Smooth muscle cell of the brain vasculature (primary cell): ENCODE results near the gene HABP4.
A peak's percentile ranks its signal among the peaks of the same experiment; 100 is the strongest.

Experiments
- DNase-seq: peaks from one replicate; pipeline ENCODE4 v3.0.0-alpha.2; 2012; ENCODE audit warnings: low read depth, low spot score

Gene HABP4

GRCh38 chr9:96449845-96450612 lies at the start of gene HABP4:
Gene HABP4 (plus strand): TSS chr9:96450169. CDS start chr9:96450280, 111 bp downstream.
- DNase-seq = peak; percentile 83

- no peak for DNase-seq
Observed at GRCh38 chr9:96408409-96409280, 41.3 kb upstream of the HABP4 start.

- DNase-seq = no peak
Observed at GRCh38 chr9:96411129-96411838, 38.7 kb upstream of the HABP4 start.

GRCh38 chr9:96412174-96412913 lies 37.6 kb upstream of the HABP4 start:
- no peak for DNase-seq

- DNase-seq = no peak
Observed at GRCh38 chr9:96413302-96414221, 36.4 kb upstream of the HABP4 start.

GRCh38 chr9:96417051-96417586 lies 32.9 kb upstream of the HABP4 start:
- peak; percentile 23 for DNase-seq

GRCh38 chr9:96417661-96418082 lies 32.3 kb upstream of the HABP4 start:
- no peak for DNase-seq

DNA sequence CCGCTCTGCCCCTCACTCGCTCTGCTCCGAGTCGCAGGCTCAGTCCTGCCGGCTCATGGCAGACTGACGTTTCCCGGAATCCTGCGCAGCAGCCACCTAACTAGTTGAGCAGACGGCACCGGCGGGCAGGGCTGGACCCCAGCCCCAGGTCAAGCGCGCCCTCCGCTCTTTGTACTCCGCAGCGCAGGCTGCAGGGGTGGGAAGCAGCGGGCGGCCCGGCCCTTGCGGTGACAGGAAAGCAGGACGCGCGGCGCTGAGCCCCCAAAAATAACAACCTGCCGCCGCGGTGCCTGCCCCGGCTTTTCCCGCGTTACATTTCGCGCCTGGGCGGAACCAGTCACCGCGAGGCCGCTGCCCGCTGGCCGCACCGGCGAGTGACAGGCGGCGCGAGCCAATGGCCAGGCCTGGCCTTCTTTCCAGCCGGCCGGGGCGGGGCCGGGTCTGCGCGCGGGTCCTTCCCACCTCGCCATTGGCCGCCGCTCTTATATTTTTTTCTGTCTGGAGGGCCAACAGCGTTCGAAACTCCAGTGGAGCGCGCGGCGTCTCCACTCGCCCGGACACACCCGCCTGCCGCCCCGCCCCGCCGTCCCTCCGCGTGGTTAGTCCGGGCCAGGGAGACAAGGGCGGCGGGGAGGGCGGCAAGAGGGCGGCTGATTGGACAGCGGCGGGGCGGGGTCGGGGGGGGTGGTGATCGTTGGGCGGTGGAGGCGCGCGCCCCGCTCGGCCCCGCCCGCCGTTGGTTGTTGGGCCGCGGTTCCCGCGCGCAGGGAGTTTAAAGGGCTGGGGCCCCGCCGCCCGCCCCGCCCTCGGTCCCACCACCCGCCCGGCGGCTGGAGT lies 31.7 kb upstream of the HABP4 start, which contains the start of gene ZNF367:
ZNF367 (minus strand) TSS at position 288 of the 837 bp plus-strand sequence. CDS start 338 bp downstream, outside the sequence.
- DNase-seq = peak; percentile 97

DNA sequence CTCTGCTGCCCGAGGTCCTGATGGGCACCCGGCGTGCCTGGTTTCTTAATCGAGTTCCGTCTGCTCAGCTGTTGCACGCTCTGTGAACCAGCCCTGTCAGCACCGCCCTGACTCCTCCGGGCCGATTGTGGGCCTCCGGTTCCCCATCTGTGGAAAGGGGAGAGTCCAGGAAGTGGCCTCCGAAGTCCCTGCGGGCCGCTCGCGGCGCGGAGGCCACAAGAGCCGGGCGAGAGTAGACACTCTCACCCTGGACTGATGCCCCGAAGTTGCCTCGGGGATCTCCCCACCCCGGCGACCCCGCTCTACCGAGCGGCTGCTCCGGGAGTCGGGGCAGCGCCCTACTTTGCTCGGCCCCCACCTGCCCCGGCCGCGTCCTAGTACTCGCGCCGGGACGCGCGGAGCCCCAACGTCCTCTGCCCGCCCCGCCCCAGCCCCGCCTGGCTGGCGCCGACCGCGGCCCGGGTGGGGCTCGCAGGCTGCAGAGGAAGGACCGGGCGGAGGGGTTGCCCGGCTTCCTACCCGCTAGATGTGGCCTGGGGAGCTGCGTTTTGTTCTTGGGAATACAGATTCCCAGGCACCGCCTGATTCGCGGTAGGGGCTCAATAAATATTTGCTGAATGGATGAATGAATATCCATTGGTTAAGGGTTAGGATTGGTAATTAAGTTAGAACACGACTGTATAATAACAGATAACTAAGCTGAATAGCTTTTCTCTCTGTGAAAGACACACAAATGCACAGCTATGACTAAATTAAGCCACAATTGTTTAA lies 30.9 kb upstream of the HABP4 start:
- DNase-seq = no peak

DNA sequence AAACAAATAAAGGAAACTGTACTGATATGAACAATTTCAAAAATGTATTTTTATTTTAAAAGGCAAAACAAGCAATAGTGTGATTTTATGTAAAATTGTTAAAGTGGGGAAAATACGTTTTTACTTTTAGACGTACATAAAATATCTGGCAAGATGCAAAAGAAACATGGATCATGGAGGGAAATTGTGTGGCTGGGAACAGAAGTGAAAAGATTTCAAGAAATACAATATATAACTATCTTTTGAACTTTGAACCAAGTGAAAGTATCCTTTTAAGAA lies 30.3 kb upstream of the HABP4 start:
- DNase-seq = no peak

DNA sequence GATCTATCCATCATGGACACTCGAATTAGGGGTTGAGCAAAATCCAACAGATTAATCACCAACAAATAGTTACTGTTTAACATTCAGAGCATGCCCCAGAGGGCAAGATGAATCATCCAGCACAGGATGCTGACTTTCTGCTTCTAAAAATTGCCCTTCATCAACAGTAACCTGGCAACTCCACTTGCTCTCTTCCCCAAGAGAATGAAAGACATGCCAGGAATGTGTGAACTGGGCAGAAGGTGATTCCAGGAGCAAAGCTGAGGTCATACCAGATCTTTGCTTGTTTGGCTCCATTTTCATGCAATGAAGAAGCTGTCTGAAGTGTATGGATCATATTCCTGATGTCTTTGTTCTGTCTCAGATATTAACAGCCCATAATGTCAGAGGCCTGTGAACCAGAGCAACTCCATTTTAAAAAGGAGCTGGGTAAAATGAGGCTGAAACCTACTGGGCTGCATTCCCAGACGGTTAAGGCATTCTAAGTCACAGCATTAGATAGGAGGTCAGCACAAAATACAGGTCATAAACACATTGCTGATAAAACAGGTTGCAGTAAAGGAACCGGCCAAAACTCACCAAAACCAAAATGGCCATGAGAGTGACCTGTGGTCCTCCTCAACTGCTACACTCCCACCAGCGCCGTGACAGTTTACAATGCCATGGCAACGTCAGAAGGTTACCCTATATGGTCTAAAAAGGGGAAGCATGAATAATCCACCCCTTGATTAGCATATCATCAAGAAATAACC lies 29.3 kb upstream of the HABP4 start:
- DNase-seq = peak; percentile 57

GRCh38 chr9:96423322-96423984 lies 26.5 kb upstream of the HABP4 start:
- no peak for DNase-seq

DNA sequence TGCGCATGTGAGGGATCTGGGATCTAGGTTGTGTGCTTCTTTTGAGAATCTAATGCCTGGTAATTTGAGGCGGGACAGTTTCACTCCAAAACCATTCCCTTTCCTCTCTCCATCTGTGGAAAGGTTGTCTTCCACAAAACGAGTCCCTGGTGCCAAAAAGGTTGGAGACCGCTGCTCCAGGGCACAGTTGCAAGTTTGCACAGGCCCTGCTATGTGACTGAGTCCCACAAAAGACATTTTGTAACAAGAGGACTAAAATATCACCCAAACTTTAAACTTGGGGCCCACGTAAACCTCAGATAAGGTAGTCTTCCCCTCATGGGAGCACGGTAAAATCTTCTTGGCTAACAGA lies 26.0 kb upstream of the HABP4 start:
- no peak for DNase-seq

GRCh38 chr9:96425500-96426169 lies 24.3 kb upstream of the HABP4 start:
- DNase-seq = no peak

- no peak for DNase-seq
Observed at GRCh38 chr9:96429732-96430131, 20.2 kb upstream of the HABP4 start.

GRCh38 chr9:96430377-96430776 lies 19.6 kb upstream of the HABP4 start:
- no peak for DNase-seq

- DNase-seq = no peak
Observed at GRCh38 chr9:96435345-96435744, 14.6 kb upstream of the HABP4 start.
